DMS153 (cell line): ENCODE results near the gene LRP2BP.
A peak's percentile ranks its signal among the peaks of the same experiment; 100 is the strongest.
"Not testable (repeated sequence)": the region's sequence is repeated elsewhere in the genome, so short reads cannot be mapped to it uniquely, and the experiment has no call there.

Experiments used
- DNase-seq: peaks from one replicate; lab custom pipeline; 2025; lab: John Stamatoyannopoulos, UW

LRP2BP gene

GRCh38 chr4:185325721-185326120 lies 70.0 kb downstream of the LRP2BP start:
- DNase-seq = not testable (repeated sequence)

- DNase-seq = not testable (repeated sequence)
Observed at GRCh38 chr4:185324361-185324760, 71.4 kb downstream of the LRP2BP start.

DNA sequence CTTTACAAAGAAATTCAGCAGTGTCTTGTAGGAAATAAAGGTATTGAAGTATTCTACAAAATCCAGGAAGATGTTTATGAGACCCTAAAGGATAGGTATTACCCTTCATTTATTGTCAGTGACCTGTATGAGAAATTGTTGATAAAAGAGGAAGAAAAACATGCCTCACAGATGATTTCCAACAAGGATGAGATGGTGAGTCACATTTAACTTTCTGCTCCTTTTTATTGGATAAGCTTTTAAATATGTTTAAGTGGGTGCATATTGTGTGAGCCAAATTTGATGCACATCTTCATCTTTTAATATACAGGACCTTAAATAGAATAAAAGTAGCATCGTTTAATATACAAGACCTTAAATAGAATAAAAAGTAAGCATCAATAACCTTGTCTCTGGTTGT lies 72.1 kb downstream of the LRP2BP start:
- DNase-seq = no peak

- no peak for DNase-seq
Observed at GRCh38 chr4:185322803-185323202, 72.9 kb downstream of the LRP2BP start.

- peak; percentile 47 for DNase-seq
Observed at GRCh38 chr4:185318679-185319078, 77.0 kb downstream of the LRP2BP start.

DNA sequence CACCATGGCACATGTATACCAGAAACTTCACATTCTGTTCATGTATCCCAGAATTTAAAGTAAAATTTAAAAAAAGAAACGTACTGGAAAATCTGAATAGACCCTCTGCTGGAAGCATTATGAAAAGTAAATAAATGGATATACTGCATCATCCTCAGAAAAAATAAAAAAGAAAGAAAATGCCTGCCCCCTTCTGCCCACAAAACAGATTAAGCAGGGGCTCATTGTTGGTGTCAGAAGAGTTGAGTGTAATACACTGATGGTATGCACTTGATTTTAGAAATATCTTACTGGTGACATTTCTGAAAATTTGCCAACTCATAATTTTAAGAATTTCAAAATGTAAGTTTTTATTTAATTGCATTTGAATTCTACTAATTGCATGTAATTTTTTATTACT lies 77.8 kb downstream of the LRP2BP start:
- DNase-seq = no peak

DNA sequence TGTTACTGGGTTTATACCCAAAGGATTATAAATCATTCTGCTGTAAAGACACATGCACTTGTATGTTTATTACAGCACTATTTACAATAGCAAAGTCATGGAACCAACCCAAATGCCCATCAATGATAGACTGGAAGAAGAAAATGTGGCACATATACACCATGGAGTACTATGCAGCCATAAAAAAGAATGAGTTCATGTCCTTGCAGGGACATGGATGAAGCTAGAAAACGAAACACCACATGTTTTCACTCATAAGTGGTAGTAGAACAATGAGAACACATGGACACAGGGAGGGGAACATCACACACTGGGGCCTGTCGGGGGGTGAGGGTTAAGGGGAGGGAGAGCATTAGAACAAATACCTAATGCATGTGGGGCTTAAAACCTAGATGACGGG lies 78.3 kb downstream of the LRP2BP start:
- not testable (repeated sequence) for DNase-seq
